GM19023 (cell line): ENCODE measurements around the gene PIGQ.

Source experiments
- ATAC-seq: cut with Tn5 transposase; IDR thresholded peaks from one replicate; pipeline ENCODE4 v1.9.1; 2021; ENCODE audit warnings: mild to moderate bottlenecking, moderate library complexity; ENCODE audit not compliant: unreplicated experiment

PIGQ gene

DNA sequence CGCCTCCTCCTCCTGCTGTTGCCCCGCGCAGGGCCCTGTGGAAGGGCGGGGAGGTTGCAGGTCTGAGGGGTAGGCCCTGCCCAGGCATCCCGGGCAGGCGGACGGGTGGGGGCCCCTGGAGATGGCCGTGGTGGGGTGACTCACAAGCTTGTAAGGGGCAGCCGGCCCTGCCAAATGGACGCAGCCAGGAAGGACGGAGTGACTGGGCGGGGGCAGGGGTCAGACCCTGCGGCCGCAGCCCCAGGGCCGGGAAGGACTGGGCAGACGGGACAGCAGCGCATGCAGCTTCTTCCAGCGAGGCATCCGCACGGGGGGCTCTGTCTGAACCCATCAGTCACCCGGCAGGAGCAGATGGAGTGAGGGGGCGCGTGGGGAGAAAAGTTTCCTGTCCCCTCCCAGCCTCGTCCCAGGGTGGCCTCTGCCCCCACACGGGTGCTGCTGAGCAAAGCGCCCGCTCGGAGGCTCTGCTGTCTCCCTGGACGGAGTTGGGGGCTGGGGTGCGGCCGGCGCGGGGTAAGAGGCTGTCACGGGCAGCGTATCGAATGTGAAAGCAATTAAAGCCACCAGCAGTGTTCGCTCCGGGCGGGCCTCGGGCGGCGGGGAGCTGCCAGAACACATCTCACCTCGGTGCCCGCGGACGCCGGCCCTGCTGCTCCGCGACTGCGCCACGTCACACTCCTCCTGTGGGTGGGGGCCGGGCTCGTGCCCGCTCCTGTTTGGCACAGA lies 15.0 kb upstream of the PIGQ start:
- ATAC-seq, result no peak

DNA sequence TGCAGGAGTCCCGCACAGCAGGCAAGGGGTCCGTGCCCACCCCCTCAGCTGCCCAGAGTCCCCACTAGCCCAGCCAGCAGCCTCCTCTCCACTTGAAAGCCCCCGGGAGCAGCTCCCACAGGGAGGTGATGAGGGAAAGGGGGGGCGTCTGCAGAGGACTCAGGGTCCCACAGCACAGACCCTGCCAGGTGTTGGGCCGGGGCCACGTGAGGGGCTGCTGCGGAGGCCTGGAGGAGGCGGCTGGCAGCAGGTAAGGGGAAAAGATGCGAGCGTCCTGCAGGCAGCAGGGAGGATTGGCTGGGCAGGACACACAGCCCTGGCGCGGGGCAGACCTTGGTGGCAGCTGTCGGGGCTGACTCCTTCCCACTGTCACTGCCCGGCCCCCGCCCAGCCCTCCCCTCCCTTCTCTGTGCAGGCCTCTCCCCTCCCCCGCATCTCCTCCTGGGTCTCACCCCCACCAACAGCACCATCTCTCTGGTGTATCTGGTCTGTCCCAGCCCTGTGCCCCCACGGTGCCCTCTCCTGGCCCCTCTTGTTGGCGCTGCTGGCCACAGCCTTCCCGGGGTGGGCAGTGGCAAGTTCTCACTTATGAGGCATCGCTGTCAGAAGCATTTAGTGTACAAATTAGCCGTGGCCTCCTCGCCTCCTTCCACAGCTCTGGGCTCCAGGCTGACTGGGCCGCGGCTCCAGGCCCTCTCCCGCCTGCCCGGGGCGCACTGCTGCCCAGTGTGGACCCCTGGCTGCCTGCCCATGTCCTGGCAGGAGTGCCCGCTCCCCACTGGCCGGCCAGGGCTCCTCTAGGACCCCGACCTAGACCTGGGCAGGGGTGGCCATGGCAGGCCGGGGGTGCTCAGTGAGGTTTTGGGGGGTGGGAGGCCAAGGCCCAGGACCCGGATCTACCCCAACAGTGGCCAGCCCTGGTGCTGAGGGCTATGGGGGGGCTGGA lies 14.0 kb upstream of the PIGQ start:
- ATAC-seq, result no peak

DNA sequence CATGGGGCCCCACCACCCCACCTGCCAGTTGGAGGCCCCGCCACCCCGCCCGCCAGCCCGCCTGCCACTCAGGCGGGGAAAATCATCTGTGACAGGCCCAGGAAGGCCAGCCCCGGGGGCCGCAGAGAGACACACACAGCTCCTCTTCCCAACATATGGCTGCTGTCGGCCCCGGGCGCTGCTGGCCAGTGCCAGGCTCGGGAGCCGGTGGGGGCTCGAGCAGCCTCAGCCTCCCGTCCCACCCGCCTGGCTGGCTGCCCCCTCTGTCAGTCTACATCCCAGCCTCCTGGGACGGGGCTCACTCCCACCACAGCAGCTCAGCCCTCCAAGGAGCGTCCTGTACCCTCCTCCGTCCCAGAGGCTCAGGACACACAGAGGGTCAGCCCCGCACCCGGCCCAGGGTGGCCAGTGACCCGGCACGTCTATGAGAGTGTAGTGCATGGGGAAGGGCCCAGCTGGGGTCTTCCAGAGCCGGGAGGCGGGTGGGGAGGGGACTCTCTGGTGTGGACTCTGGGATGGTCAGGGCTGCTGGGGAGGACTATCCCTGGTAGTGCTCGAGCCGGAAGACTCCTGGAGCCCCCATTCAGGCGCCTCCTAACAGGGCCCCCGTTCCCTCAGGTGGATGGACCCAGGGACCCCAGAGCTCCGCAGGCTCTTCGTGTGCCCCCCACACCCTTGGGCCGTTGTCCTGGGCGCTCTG lies 13.1 kb upstream of the PIGQ start:
- ATAC-seq, result no peak

DNA sequence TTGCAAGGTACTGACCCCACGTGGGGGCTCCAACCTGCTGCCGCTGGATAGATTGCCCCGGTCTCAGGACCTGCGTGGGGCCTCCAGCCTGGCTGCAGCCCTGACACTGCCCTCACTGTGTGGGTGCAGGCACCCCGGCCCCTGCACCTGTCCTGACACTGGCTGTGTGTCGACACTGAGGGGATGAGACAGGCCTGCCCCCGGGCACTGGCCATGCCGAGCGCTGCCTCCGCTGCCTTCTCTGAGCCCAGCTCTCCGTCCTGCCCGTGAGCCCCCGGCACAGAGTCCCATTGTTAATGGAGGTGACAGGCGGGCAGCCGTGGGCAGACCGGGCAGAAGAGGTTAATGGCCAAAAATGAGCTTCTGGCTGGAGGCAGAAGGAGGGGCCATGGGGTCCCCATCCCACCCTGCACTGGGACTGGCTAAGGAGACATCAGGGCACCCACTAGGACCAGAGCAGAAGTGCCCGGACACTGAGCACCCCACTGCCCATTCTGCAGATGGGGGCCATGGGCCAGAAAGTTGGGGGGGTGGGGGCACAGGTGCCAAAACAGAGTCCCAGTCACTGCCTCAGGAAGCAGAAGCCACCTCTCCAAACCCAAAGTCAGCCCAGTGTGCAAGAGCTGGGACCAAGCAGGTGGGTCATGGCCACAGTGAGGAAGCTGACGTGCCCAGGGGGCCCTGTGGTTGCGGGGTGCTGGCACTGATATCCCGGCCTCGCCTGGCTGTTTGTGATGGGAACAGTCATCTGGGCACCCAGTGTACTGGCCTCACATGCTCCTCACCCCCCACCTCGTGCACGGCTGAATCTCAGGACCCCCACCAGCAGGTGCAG lies 12.1 kb upstream of the PIGQ start:
- no peak for ATAC-seq

DNA sequence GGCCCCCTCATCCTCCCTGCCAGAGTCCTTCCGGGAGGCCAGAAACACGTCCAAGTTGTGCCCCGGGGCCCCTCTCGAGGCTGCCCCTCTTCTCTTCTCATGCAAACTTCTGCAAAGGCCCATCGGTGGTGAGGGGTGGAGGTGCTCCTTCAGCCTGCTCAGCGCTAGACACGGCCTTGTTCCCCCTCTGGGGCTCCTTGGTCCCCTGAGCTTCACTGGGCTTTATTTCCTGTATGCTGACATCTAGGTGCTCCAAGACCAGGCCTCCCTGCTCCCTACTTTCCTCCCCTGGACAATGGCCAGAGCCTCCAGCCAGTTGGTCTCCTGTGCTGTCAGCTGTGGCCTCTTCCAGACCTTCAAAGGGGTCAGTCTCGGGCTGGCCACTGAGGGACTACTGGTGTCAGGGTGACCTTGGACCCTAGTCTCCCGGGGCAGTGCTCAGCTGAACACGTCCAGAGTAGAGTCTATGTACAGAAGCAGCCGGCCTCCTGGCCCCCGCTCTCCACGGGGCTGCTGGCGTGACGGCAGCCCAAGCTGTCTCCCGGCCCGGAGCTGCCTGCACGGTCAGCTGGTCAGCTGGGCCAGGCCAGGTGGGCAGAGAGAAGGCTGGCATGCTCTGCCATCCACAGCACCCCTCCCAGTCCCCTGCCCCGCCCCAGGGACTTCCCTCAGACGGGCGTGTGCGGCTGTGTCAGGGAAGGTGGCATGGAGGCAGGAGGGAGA lies 11.3 kb upstream of the PIGQ start:
- no peak for ATAC-seq

DNA sequence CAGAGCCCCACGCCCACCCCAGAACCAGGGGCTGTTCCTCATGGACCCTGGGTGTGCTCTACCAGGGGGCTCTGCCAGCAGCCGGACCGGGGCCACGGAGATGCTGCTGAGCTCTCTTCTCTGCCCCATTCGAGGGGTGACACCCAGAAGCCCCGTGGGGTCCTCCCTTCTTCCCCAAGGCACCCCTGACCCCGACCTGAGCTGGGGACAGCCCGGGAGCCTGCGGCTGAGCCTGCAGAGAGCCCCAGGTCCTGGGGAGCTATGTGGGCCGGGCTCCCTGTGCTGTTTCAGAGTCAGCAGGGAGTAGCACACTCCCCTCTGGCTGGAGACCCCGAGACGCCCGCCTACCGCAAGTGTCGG lies 10.8 kb upstream of the PIGQ start:
- ATAC-seq, result no peak

DNA sequence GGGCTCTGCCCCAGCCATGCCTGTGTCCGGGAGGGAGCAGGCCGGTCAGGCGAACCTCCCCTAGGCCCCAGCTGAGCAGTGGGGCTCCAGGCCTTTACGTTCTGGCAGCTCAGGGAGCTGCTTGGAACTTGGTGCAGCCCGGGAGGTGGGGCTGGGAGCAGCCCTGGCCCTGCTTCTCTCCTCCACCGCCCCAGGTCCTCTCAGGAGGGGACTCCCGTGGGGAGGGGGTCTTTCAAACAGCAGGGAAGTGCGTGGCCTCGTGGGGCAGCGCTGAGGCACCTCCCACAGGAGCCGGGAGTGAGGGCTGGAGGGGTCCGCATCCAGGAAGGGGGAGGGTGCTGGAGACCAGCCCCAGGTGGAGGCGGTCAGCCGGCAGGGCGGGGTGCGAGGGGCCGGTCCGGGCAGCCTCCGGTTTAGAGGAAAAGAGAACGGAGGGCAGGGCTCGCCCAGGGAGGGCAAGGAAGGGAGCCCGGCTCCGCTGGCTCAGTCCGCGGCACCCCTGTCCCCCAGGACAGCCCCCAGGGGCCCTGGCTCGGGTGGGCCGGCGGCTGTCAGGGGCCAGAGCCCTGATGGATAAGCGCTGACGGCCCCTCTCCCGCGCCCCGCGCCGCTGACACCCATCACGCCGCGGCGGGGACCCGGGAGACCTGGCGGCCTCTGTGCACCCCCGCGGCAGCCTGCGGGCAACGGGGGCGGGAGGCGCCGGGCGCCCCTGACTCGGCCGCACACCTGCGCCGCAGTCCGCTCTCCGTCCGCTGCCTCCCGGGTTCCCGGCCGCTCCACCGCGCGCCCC lies 10.2 kb upstream of the PIGQ start:
- no peak for ATAC-seq

DNA sequence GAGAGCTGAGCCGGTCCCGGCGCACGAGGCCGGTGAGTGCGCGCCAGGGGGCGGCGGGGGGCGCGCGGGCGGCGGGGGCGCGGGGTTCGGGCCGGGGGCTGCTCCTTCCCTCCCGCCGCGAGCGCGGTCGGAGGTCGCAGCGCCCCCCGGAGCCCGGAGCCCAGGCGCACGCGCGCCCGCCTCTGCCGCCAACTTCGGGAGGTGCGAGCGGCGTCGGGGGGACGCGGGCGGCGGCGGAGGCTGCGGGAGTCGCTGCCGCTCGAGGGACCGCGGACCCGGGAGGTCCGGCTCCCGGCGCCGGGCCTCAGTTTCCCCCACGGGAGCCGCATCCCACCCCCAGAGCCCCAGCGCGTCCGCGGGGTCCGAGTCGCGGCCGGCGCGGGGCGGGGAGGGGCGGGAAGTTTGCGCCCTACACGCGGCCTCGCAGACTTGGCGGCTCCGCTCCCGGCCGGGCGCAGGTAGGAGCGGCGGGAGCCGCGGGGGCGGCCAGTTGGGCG lies 9.5 kb upstream of the PIGQ start, which contains the start of gene PRR35:
Gene PRR35, plus strand, starts transcription at position 191 of the 497 bp plus-strand sequence. CDS start 2,901 bp downstream, outside the sequence.
- no peak for ATAC-seq

DNA sequence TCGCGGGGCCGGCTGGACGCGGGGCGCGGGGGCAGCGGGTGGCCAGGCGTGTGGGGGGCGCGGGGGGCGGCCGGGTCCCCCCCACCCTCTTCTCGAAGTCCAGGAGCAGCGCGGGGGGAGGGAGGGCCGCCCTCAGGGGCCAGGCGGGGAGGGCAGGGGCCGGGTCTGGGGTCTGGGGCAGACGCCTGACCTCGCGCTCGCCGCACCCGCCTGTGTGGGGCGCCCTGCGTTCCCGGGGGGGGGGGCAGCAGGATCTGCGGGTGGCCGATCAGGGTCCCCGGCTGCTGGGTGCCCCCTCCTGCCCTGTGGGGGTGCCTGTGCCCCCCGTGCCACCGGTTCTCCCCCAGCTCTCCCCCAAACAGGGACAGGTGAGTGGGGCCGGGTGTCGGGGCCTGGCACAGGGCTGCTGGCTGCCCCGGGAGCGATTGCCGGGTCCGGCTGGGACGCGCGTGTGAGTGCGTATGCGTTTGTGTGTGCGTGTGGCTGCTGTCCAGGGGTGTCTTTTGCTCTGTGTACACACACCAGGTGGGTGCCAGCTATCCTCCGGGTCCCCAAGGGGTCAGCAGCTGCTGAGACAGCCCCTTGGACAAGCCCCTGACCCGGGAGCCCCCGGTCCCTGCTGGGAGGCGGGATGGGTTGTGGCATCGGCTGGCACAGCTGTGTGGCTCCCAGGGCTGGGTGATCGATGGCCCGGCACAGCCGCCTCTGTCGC lies 8.9 kb upstream of the PIGQ start:
- ATAC-seq, result no peak

DNA sequence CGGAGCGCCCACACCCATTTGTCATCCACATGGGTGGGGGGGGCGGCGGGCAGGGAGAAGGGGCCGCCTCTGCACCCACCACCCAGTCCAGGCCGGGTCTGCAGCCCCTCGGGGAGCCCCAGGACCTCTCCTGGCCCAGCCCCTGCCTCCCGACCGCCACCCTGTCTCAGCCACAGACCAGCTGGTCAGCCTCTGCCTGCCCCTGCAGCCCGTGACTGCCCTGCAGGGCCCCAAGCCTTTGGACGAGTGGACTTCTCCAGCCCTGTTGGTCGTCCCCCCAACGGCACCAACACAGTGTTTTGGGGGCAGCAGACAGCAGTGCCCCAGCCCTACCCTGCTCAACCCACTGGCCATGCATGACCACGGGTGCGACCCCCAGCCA lies 8.4 kb upstream of the PIGQ start:
- ATAC-seq, result no peak

DNA sequence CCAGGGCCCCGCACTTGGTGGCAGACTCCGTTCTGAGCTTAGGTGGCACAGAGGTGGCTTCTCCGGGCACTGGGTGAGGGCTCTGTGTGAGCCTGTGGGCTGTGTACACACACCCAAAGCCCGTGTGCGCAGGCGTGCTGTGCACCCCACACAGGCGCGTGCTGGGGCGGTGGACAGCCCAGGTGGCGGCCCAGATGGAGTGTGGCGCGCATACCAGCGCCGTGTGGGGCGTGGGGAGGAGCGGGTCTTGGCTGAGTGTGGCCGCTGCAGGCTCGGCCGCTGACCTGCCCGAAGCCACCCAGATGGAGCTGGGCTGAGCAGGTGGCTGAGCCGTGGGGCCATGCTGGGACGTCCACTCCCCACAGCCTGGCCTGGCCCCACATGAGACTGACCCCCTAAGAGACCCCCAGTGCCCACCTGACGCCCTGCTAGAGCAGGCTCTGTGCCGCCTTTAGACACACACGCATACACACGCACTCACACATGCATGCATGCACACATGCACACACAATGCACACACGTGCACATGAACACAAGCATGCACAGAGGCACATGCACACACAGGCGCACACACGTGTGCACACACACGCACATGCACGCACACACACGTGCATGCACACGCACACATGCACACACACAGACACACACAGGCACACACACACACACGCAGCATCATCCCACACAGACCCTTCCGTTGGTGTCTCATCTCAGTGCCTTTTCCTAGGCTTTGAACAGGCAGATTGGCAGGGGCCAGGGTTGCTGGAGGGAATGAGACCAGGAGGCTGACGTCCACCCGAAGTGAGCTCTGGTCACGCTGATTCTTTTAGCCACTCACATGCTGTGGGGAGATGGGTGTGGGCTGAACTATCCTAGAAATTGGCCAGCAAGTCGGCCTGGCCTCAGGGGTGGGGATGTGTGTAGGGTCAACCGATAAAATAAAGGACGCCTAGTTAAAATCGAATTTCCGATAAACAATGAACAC lies 7.5 kb upstream of the PIGQ start:
- no peak for ATAC-seq

DNA sequence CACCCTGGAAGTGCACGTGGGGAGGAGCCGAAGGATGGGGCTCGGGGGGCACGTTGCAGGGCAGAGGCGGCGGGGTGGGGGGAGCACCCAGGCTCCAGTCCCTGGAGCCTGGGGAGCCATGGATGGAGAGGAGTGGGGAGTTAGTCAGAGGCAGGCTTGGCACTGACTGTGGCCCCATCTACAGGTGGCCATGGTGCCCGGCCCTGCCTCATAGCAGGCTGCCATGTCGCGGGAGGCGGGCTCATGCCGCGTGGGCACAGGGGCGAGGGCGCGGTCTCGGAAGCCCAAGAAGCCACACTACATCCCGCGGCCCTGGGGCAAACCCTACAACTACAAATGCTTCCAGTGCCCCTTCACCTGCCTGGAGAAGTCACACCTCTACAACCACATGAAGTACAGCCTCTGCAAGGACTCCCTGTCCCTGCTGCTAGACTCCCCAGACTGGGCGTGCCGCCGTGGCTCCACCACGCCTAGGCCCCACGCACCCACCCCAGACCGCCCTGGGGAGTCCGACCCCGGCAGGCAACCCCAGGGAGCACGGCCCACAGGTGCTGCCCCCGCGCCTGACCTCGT lies 6.6 kb upstream of the PIGQ start:
- ATAC-seq, result no peak

DNA sequence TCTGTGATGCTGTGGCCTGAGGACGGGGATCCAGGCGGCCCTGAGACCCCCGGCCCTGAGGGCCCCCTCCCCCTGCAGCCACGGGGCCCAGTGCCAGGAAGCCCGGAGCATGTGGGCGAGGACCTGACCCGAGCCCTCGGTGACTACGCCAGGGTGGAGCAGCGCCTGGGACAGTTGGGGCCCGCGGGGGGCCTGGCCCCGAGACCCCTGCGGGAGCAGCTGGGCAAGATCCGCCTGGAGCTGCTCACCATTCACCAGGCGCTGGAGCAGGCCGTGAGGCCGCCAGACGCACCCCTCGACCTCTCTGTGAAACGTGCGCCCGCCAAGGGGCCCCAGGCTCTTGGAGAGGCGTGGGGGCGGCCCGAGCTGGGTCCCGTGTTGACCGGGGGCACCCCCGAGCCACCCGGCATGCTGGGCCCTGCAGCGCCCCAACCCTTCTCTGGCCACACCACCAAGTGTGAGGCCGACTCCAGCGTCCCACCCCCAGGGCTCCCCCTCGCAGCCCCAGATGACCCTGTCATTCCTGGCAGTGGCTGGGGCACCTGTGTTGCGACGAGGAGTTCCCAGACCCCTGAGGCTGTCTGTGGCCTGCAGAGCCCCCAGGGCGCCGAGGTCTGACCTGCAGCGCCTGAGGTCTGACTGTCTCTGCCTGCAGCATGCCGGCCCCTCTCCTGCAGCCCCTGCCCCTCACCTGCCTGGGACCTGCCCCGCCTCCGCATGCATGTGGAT lies 4.9 kb upstream of the PIGQ start:
- ATAC-seq, result no peak

DNA sequence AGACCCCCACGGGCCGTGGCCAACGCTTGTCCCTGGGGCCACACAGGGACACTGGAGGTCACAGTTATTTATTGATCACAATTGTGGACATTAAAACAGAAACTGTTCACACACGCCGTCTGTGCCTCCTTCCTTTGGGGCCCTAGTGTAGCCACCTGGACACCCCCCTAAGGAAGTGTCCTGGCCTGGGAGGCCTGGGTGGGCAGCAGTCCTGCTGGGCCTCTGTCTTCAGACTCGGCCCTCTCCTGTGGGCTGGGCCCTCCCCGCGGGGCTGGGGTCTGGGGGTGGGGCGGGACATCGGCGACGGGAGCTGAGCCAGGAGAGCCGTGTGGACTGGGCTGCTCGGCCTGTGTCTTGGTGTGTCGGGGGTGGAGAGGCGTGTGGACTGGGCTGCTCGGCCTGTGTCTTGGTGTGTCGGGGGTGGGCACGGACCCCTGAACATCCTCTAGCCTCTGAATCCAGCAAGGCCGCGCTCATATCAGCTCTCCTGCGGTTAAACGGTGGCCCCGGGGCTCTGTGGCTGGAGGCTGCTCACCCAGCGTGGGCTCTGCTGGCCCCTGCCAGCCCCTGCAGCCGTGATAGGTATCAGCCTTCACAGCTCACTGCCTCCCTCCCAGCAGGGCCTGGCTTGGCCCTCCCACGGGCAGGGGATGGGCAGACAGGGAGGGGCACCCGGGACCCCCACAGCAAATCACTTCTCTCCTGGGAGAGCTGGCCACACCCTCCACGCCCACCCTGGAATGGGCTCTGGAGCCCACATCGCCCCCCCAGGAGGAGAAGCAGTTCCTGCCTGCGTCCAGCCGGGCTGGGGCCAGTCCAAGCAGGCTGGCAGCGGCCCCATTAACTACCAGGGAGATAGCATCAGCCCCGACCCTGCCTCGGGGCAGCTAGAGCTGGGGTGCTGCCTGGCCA lies 4.1 kb upstream of the PIGQ start:
- ATAC-seq, result no peak
